ENCODE data around the gene MRPL51.

- TF ChIP-seq CTCF (conservative IDR thresholded peaks at IDR 0.05) (no peak), ZFX (IDR thresholded peaks at IDR 0.05) (no peak)
Observed at GRCh38 chr12:6469092-6469491, 24.0 kb downstream of the MRPL51 start.

All from C4-2B (cell line).